ENCODE data around the gene RGS3.

DNA sequence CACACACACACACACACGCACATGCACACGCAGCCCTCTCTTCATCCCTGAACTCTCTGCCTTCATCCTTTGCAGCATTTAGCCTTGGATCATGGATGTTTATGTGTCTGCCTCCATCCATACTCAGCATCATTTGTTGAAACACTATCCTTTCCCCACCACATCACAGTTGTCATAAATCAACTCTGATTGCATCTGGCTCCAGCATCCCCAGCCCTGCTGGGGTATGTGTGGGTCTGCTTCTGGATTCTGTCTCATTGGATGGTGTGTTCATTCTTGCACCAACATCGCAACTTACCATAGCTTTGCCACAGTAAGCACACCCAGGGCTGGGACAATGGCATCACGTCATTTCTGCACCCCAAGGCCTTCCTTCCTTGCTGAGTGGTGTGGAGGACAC lies 175.4 kb downstream of the RGS3 start:
- TF ChIP-seq, protein P1, sequence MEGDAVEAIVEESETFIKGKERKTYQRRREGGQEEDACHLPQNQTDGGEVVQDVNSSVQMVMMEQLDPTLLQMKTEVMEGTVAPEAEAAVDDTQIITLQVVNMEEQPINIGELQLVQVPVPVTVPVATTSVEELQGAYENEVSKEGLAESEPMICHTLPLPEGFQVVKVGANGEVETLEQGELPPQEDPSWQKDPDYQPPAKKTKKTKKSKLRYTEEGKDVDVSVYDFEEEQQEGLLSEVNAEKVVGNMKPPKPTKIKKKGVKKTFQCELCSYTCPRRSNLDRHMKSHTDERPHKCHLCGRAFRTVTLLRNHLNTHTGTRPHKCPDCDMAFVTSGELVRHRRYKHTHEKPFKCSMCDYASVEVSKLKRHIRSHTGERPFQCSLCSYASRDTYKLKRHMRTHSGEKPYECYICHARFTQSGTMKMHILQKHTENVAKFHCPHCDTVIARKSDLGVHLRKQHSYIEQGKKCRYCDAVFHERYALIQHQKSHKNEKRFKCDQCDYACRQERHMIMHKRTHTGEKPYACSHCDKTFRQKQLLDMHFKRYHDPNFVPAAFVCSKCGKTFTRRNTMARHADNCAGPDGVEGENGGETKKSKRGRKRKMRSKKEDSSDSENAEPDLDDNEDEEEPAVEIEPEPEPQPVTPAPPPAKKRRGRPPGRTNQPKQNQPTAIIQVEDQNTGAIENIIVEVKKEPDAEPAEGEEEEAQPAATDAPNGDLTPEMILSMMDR (IDR thresholded peaks at IDR 0.05; ENCODE audit: low read depth, low read length): no peak
- TF ChIP-seq EZH2phosphoT487 (IDR thresholded peaks at IDR 0.05; ENCODE audit: low read depth): no peak

Data from OCI-LY3 (cell line).